Caco-2 (cell line): ENCODE data around the gene TRDN. TPM values are rescaled to one million over a fixed set of nuclear protein-coding genes. Genes with fewer than 3 reads are reported as not detected.

Source experiments
- BruUV-seq: library from RNA; stranded (reverse); fragments of 400-500 nt; replicated peaks from 2 replicates; lab custom pipeline; 2021; lab: Mats Ljungman, UMichigan
- CTCF ChIA-PET: fragments of 300-600 bp; sonication (Branson Sonifier 250); formaldehyde crosslinking; loops from one replicate; lab custom pipeline; 2022; ENCODE audit warnings: antibody characterized with exemption; lab: Charles Lee
- POLR2A ChIA-PET: fragments of 300-600 bp; sonication (Branson Sonifier 250); formaldehyde crosslinking; loops from one replicate; lab custom pipeline; 2022; ENCODE audit warnings: antibody characterized with exemption; lab: Charles Lee
- DNase-seq, 2 experiments: peaks; one replicate each; pipeline versions ENCODE4 v3.0.0 to v3.0.0-alpha.2; 2020 to 2022
- H3K27me3 ChIP-seq: replicated peaks from 2 replicates; pipeline ENCODE4 v1.6.0; 2011; ENCODE audit warnings: low read length; ENCODE audit not compliant: control insufficient read depth, insufficient read depth
- H3K36me3 ChIP-seq: 2 replicates; pipeline ENCODE4 v1.5.1; 2011; ENCODE audit warnings: low read length; ENCODE audit not compliant: control insufficient read depth, insufficient read depth
- H3K4me1 ChIP-seq: fragments of 250-450 bp; sonication (Bioruptor Pico); 2 replicates; pipeline ENCODE4 v1.5.1; 2020; ENCODE audit warnings: mild to moderate bottlenecking
- H3K4me3 ChIP-seq: 2 replicates; pipeline ENCODE4 v1.5.1; 2011; ENCODE audit warnings: low read depth, mild to moderate bottlenecking, control low read depth, low read length
- H3K9me3 ChIP-seq: fragments of 250-450 bp; sonication (Bioruptor Pico); 2 replicates; pipeline ENCODE4 v1.5.1; 2020; ENCODE audit warnings: mild to moderate bottlenecking, moderate library complexity
- H3K27ac Mint-ChIP-seq: one replicate; pipeline ENCODE4 v1.8.0; 2022; ENCODE audit warnings: mixed read lengths; ENCODE audit not compliant: unreplicated experiment
- H3K27me3 Mint-ChIP-seq: one replicate; pipeline ENCODE4 v1.8.0; 2022; ENCODE audit warnings: mixed read lengths; ENCODE audit not compliant: insufficient read depth, unreplicated experiment
- H3K36me3 Mint-ChIP-seq: one replicate; pipeline ENCODE4 v1.8.0; 2022; ENCODE audit warnings: mild to moderate bottlenecking, mixed read lengths; ENCODE audit not compliant: insufficient read depth, unreplicated experiment
- H3K4me1 Mint-ChIP-seq: one replicate; pipeline ENCODE4 v1.8.0; 2022; ENCODE audit warnings: low read depth, mixed read lengths; ENCODE audit not compliant: unreplicated experiment
- H3K4me3 Mint-ChIP-seq: one replicate; pipeline ENCODE4 v1.8.0; 2022; ENCODE audit warnings: mild to moderate bottlenecking, moderate library complexity, mixed read lengths; ENCODE audit not compliant: unreplicated experiment
- H3K9me3 Mint-ChIP-seq: one replicate; pipeline ENCODE4 v1.8.0; 2022; ENCODE audit warnings: mixed read lengths; ENCODE audit not compliant: unreplicated experiment
- CTCF ChIP-seq, 2 experiments: fragments of 200-600 bp in 1 of 2; IDR thresholded peaks; 1 replicate in 1 of 2; 2 replicates in 1 of 2; pipeline versions ENCODE4 v1.5.1 to v1.8.0; 2011 to 2022; ENCODE audit warnings: antibody characterized with exemption in 1 of 2, control low read depth in 1 of 2, inconsistent platforms in 1 of 2, low read depth in 1 of 2, low read length in 1 of 2, mild to moderate bottlenecking in 1 of 2, moderate library complexity in 1 of 2; ENCODE audit not compliant: insufficient read depth in 1 of 2, severe bottlenecking in 1 of 2, unreplicated experiment in 1 of 2
- intact Hi-C: fragments of 100-400 bp; cut with micrococcal nuclease; formaldehyde crosslinking; loops from one replicate; pipeline ENCODE4 v1.10.0; 2022; ENCODE audit not compliant: unreplicated experiment
- total RNA-seq: library from RNA; stranded (reverse); gene quantifications from 2 replicates; pipeline ENCODE4 v1.2.3, GENCODE V29; 2022

TRDN gene
- total RNA-seq, 1 experiment from 2014 or later: not detected

GRCh38 chr6:123467392-123467791, 169.4 kb downstream of the TRDN start:
- Histone ChIP-seq H3K4me1 (no peaks in the 10 kb centered on the region), H3K4me3 (no peak overlapping the region), H3K9me3 (no peaks in the 10 kb centered on the region), H3K36me3 (no peaks in the 10 kb centered on the region), H3K27me3 (no peaks in the 10 kb centered on the region)
- ChIA-PET CTCF (no interaction called here), POLR2A (no interaction called here)
- TF ChIP-seq CTCF (IDR thresholded peaks at IDR 0.05; ENCODE audit: insufficient read depth in 1 of 2, low read depth in 1 of 2, low read length in 1 of 2, severe bottlenecking in 1 of 2, unreplicated experiment in 1 of 2): no peak
- BruUV-seq: no TSS peak
- peaks cover 5% of the 10 kb centered on the region for H3K27me3 Mint-ChIP-seq
- H3K9me3 Mint-ChIP-seq: no peaks in the 10 kb centered on the region
- DNase-seq: no peak
- H3K27ac Mint-ChIP-seq: no peak overlapping the region
- no peaks in the 10 kb centered on the region for H3K36me3 Mint-ChIP-seq
- H3K4me1 Mint-ChIP-seq: no peaks in the 10 kb centered on the region
- intact Hi-C loops: no loop called here
- H3K4me3 Mint-ChIP-seq: no peak overlapping the region

GRCh38 chr6:123462152-123462551, 174.6 kb downstream of the TRDN start:
- DNase-seq: no peak
- no peaks in the 10 kb centered on the region for H3K9me3 ChIP-seq
- H3K36me3 ChIP-seq: no peaks in the 10 kb centered on the region
- no peaks in the 10 kb centered on the region for H3K36me3 Mint-ChIP-seq
- no peaks in the 10 kb centered on the region for H3K9me3 Mint-ChIP-seq
- TF ChIP-seq CTCF (IDR thresholded peaks at IDR 0.05; ENCODE audit: insufficient read depth in 1 of 2, low read depth in 1 of 2, low read length in 1 of 2, severe bottlenecking in 1 of 2, unreplicated experiment in 1 of 2): no peak
- CTCF ChIA-PET: no interaction called here
- POLR2A ChIA-PET: no interaction called here
- H3K4me1 Mint-ChIP-seq: no peaks in the 10 kb centered on the region
- H3K4me3 Mint-ChIP-seq: no peak overlapping the region
- H3K27me3 Mint-ChIP-seq: peaks cover 3% of the 10 kb centered on the region
- H3K27me3 ChIP-seq: no peaks in the 10 kb centered on the region
- no peak overlapping the region for H3K4me3 ChIP-seq
- H3K27ac Mint-ChIP-seq: no peak overlapping the region
- H3K4me1 ChIP-seq: no peaks in the 10 kb centered on the region
- intact Hi-C loops: no loop called here
- no TSS peak for BruUV-seq

GRCh38 chr6:123458218-123458617, 178.5 kb downstream of the TRDN start:
- H3K27me3 Mint-ChIP-seq: no peaks in the 10 kb centered on the region
- H3K36me3 ChIP-seq: no peaks in the 10 kb centered on the region
- ChIA-PET CTCF (no interaction called here), POLR2A (no interaction called here)
- no peak overlapping the region for H3K4me3 Mint-ChIP-seq
- no peak overlapping the region for H3K4me3 ChIP-seq
- no peaks in the 10 kb centered on the region for H3K4me1 Mint-ChIP-seq
- H3K4me1 ChIP-seq: no peaks in the 10 kb centered on the region
- H3K27me3 ChIP-seq: no peaks in the 10 kb centered on the region
- no TSS peak for BruUV-seq
- intact Hi-C loops: no loop called here
- no peaks in the 10 kb centered on the region for H3K9me3 Mint-ChIP-seq
- TF ChIP-seq CTCF (IDR thresholded peaks at IDR 0.05; ENCODE audit: insufficient read depth in 1 of 2, low read depth in 1 of 2, low read length in 1 of 2, severe bottlenecking in 1 of 2, unreplicated experiment in 1 of 2): no peak
- no peaks in the 10 kb centered on the region for H3K36me3 Mint-ChIP-seq
- H3K27ac Mint-ChIP-seq: no peak overlapping the region
- DNase-seq: no peak
- H3K9me3 ChIP-seq: no peaks in the 10 kb centered on the region
